ENCODE measurements around the gene HAUS7.

GRCh38 chrX:153411988-153412574 is 58.3 kb downstream of the HAUS7 start:
- no peak for TF ChIP-seq CTCF (conservative IDR thresholded peaks at IDR 0.05; ENCODE audit: low read depth in 2 of 2)
- TF ChIP-seq EZH2 (IDR thresholded peaks at IDR 0.05; ENCODE audit: low read depth, unreplicated experiment) = no peak
- TF ChIP-seq JUNB (IDR thresholded peaks at IDR 0.05; ENCODE audit: unreplicated experiment) = no peak
- TF ChIP-seq POLR2AphosphoS5 (IDR thresholded peaks at IDR 0.05; ENCODE audit: low read depth) = no peak
- TF ChIP-seq EZH2phosphoT487 (IDR thresholded peaks at IDR 0.05; ENCODE audit: unreplicated experiment) = no peak
- TF ChIP-seq CREB1 (CRISPR knock-in tag; IDR thresholded peaks at IDR 0.05; ENCODE audit: low read depth) = no peak
- no peak for TF ChIP-seq STAT1 (IDR thresholded peaks at IDR 0.05; ENCODE audit: unreplicated experiment)
- TF ChIP-seq, protein P1, sequence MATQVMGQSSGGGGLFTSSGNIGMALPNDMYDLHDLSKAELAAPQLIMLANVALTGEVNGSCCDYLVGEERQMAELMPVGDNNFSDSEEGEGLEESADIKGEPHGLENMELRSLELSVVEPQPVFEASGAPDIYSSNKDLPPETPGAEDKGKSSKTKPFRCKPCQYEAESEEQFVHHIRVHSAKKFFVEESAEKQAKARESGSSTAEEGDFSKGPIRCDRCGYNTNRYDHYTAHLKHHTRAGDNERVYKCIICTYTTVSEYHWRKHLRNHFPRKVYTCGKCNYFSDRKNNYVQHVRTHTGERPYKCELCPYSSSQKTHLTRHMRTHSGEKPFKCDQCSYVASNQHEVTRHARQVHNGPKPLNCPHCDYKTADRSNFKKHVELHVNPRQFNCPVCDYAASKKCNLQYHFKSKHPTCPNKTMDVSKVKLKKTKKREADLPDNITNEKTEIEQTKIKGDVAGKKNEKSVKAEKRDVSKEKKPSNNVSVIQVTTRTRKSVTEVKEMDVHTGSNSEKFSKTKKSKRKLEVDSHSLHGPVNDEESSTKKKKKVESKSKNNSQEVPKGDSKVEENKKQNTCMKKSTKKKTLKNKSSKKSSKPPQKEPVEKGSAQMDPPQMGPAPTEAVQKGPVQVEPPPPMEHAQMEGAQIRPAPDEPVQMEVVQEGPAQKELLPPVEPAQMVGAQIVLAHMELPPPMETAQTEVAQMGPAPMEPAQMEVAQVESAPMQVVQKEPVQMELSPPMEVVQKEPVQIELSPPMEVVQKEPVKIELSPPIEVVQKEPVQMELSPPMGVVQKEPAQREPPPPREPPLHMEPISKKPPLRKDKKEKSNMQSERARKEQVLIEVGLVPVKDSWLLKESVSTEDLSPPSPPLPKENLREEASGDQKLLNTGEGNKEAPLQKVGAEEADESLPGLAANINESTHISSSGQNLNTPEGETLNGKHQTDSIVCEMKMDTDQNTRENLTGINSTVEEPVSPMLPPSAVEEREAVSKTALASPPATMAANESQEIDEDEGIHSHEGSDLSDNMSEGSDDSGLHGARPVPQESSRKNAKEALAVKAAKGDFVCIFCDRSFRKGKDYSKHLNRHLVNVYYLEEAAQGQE (IDR thresholded peaks at IDR 0.05; ENCODE audit: unreplicated experiment) = no peak

Measured in GM23338 (cell line).